ENCODE measurements around the gene TNP1. TPM values are rescaled to one million over a fixed set of nuclear protein-coding genes. Genes with fewer than 3 reads are reported as not detected.

The TNP1 gene
- total RNA-seq, 1 experiment from 2014 or later: not detected

GRCh38 chr2:216860426-216861137 is 718 bp upstream of the TNP1 start:
- H3K36me3 Mint-ChIP-seq (ENCODE audit: insufficient read depth in 1 of 3, low read depth in 3 of 3): no peaks in the 10 kb centered on the region
- Histone ChIP-seq H2BK20ac (ENCODE audit: low read depth, low read length, poor library complexity, severe bottlenecking) (no peak overlapping the region), H3K4ac (ENCODE audit: low read depth, low read length) (no peak overlapping the region), H3K79me2 (ENCODE audit: insufficient read depth, low read length) (no peaks in the 10 kb centered on the region), H3K9me3 (ENCODE audit: control insufficient read depth, low read depth, low read length) (no peaks in the 10 kb centered on the region), H2BK5ac (ENCODE audit: insufficient read length, low read length) (no peak overlapping the region), H3K56ac (ENCODE audit: insufficient read length, low read depth, low read length) (no peak overlapping the region), H2BK12ac (ENCODE audit: insufficient read length, low read depth, low read length) (no peak overlapping the region), H4K91ac (ENCODE audit: insufficient read length, low read depth, low read length) (no peak overlapping the region), H4K8ac (replicated peaks; ENCODE audit: insufficient read length, low read depth, low read length) (no peak overlapping the region), H2BK120ac (ENCODE audit: low read depth, low read length, poor library complexity, severe bottlenecking) (no peak overlapping the region), H3T11ph (ENCODE audit: low read length) (no peak overlapping the region), H3K23me2 (ENCODE audit: insufficient read length, low read depth, low read length, poor library complexity, severe bottlenecking) (no peaks in the 10 kb centered on the region), H4K20me1 (ENCODE audit: control insufficient read depth, insufficient read depth, insufficient read length) (no peaks in the 10 kb centered on the region), H3K27ac (ENCODE audit: insufficient read length, low read depth, low read length) (no peak overlapping the region), H3K79me1 (ENCODE audit: insufficient read depth, low read depth, low read length, poor library complexity, severe bottlenecking) (no peaks in the 10 kb centered on the region), H3K27me3 (ENCODE audit: insufficient read depth, low read length) (no peaks in the 10 kb centered on the region; the same call in 1 of the 2 replicates), H4K5ac (ENCODE audit: insufficient read length, low read depth, low read length) (no peak overlapping the region), H2BK15ac (ENCODE audit: low read depth, low read length) (no peak overlapping the region), H3K18ac (ENCODE audit: insufficient read length, low read depth, low read length) (no peak overlapping the region), H3K4me1 (ENCODE audit: insufficient read depth, low read length) (no peaks in the 10 kb centered on the region), H3K9ac (ENCODE audit: extremely low read depth, insufficient read length, low read length) (no peak overlapping the region), H2AK5ac (ENCODE audit: insufficient read length, low read length) (no peak overlapping the region), H3K14ac (ENCODE audit: insufficient read depth, low read length) (no peak overlapping the region), H3K4me2 (ENCODE audit: insufficient read depth, insufficient read length, low read length) (no peak overlapping the region), H3K23ac (ENCODE audit: insufficient read length, low read depth, low read length) (no peak overlapping the region), H2AFZ (ENCODE audit: low read length) (no peak overlapping the region)
- no CpG with 5 or more reads among the region's 2 CpGs for WGBS (ENCODE audit: extremely low coverage, insufficient read length, low lambda C conversion rate)
- H3K9me3 Mint-ChIP-seq: peaks cover 0 to 2% of the 10 kb centered on the region in 2 experiments; a peak in 1 of 5 replicates
- no peak for TF ChIP-seq CTCF (conservative IDR thresholded peaks at IDR 0.05)
- H3K27ac Mint-ChIP-seq: no peak overlapping the region
- peaks cover 24 to 27% of the 10 kb centered on the region in 2 experiments for H3K4me1 Mint-ChIP-seq
- DNase-seq: no peak
- H3K4me3 Mint-ChIP-seq: no peak overlapping the region
- peaks cover 5% of the 10 kb centered on the region for H3K27me3 Mint-ChIP-seq (ENCODE audit: low read depth)

Measured in H9 (cell line).